ENCODE measurements around the gene DNAJC5G. TPM values are rescaled to one million over a fixed set of nuclear protein-coding genes. Genes with fewer than 3 reads are reported as not detected.

DNAJC5G gene
- polyA plus RNA-seq, 1 of the 3 experiments (the other 2 are of a cell fraction): 0.18 TPM

DNA sequence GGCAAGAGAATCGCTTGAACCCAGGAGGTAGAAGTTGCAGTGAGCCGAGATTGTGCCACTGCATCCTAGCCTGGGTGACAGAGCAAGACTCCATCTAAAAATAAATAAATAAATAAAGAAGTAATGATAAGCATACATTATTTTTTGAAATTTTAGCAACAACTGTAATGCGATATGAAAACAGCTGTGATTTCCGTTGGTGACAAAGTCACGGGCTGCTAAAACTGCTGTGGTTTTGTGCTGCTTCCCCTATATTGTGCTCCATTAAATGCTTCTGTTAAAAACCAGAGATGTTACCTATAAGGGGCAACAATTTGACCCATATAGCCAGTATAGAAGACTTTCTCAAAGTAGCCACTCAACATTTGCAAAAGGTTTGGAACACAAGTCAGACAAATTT, 15.3 kb downstream of the DNAJC5G start:
- no peaks in the 10 kb centered on the region for H3K36me3 ChIP-seq (replicated peaks in 1 of 2; ENCODE audit: control insufficient read depth in 1 of 2, insufficient read depth in 2 of 2, low read length in 1 of 2)
- no peak overlapping the region for H3K4me3 ChIP-seq (ENCODE audit: low read depth in 2 of 2, low read length in 1 of 2)
- H3K9ac ChIP-seq: no peak overlapping the region
- H3K27me3 ChIP-seq (ENCODE audit: insufficient read depth): no peaks in the 10 kb centered on the region
- 94% methylated on average over 5 of the region's 5 CpGs for WGBS (ENCODE audit: low lambda C conversion rate)
- POLR2A ChIA-PET: no interaction called here
- TF ChIP-seq JUND (IDR thresholded peaks at IDR 0.05) (no peak), CTCF (IDR thresholded peaks at IDR 0.05) (no peak), RXRA (IDR thresholded peaks at IDR 0.05; ENCODE audit: borderline replicate concordance, low read depth) (no peak), USF1 (IDR thresholded peaks at IDR 0.05; ENCODE audit: borderline replicate concordance, low read depth) (no peak), TCF12 (IDR thresholded peaks at IDR 0.05) (no peak), TAF1 (IDR thresholded peaks at IDR 0.05; ENCODE audit: borderline replicate concordance, low read depth, low read length) (no peak), SIN3A (IDR thresholded peaks at IDR 0.05; ENCODE audit: borderline replicate concordance, low read depth, low read length) (no peak), GATA2 (CRISPR knock-in tag; IDR thresholded peaks at IDR 0.05) (no peak), MXI1 (IDR thresholded peaks at IDR 0.05; ENCODE audit: low read depth, low read length) (no peak), EP300 (IDR thresholded peaks at IDR 0.05; ENCODE audit: borderline replicate concordance in 1 of 2, low read depth in 1 of 2, low read length in 1 of 2) (no peak), RFX5 (IDR thresholded peaks at IDR 0.05; ENCODE audit: low read length) (no peak), FOXJ3 (CRISPR knock-in tag; IDR thresholded peaks at IDR 0.05) (no peak)
- TF ChIP-seq, protein P1, sequence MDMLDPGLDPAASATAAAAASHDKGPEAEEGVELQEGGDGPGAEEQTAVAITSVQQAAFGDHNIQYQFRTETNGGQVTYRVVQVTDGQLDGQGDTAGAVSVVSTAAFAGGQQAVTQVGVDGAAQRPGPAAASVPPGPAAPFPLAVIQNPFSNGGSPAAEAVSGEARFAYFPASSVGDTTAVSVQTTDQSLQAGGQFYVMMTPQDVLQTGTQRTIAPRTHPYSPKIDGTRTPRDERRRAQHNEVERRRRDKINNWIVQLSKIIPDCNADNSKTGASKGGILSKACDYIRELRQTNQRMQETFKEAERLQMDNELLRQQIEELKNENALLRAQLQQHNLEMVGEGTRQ (IDR thresholded peaks at IDR 0.05; ENCODE audit: borderline replicate concordance, low read depth, low read length): no peak
- TF ChIP-seq, protein P2, sequence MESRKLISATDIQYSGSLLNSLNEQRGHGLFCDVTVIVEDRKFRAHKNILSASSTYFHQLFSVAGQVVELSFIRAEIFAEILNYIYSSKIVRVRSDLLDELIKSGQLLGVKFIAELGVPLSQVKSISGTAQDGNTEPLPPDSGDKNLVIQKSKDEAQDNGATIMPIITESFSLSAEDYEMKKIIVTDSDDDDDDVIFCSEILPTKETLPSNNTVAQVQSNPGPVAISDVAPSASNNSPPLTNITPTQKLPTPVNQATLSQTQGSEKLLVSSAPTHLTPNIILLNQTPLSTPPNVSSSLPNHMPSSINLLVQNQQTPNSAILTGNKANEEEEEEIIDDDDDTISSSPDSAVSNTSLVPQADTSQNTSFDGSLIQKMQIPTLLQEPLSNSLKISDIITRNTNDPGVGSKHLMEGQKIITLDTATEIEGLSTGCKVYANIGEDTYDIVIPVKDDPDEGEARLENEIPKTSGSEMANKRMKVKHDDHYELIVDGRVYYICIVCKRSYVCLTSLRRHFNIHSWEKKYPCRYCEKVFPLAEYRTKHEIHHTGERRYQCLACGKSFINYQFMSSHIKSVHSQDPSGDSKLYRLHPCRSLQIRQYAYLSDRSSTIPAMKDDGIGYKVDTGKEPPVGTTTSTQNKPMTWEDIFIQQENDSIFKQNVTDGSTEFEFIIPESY (IDR thresholded peaks at IDR 0.05; ENCODE audit: borderline replicate concordance, low read depth): no peak
- H3K27ac ChIP-seq (ENCODE audit: low read depth in 2 of 2, low read length in 1 of 2): no peak overlapping the region
- H3K9me3 ChIP-seq: no peaks in the 10 kb centered on the region
- CTCF ChIA-PET: interaction anchor here (4.3 to 18.7 kb wide), 4 partner anchors 9 to 329 kb away, joined by 17 to 392 read pairs (median 204); partner anchors contain the start of genes SLC30A3, TRIM54 and UCN
- no peaks in the 10 kb centered on the region for H3K79me2 ChIP-seq (ENCODE audit: insufficient read depth)
- H3K4me2 ChIP-seq: no peak overlapping the region
- H3F3A ChIP-seq (replicated peaks; ENCODE audit: insufficient read depth): peaks cover 18% of the 10 kb centered on the region
- no peaks in the 10 kb centered on the region for H4K20me1 ChIP-seq (ENCODE audit: insufficient read depth)
- H3K9me2 ChIP-seq: no peaks in the 10 kb centered on the region
- peaks cover 2 to 13% of the 10 kb centered on the region in 2 experiments; a peak in 3 of 4 replicates for H3K4me1 ChIP-seq (ENCODE audit: control insufficient read depth in 1 of 2, insufficient read depth in 2 of 2, low read depth in 1 of 2, low read length in 1 of 2)
- DNase-seq: no peak
- H2AFZ ChIP-seq (ENCODE audit: low read depth): no peak overlapping the region
